ENCODE measurements around the gene CHMP6. TPM values are rescaled to one million over a fixed set of nuclear protein-coding genes. Genes with fewer than 3 reads are reported as not detected.

Gene CHMP6
- polyA plus RNA-seq, 3 donors: 20.3 to 44.8 (median 44.1) TPM

DNA sequence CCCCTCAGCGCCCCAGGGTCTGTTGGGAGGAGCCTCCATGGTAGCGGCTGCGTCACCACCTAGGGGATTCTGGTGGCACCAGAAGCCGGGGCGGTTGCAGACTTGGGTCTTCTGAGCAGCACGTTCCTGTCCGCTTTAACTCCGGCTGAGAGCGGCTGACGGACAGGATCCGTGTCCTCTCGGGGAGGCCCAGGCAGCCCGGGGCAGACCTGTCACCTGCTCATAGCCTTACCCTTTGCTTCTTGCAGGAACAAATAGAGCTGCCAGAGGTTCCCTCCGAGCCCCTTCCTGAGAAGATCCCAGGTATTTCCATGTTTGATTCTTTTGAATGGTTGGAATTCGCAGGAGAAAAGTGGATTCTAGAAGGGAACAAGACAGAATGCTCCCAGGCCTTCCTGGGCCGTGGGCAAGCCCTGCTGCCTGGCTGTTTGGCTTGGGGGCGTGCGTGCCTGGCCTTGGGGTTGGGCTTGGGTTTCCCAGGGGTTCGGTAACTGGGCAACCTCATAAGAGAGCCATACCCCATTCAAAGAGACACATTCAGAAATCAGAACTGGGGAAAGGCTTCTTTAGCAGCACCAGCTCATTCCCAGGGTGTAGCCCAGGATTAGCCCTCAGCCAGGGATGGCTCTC is 6.6 kb downstream of the CHMP6 start:
- peaks cover 53 to 65% of the 10 kb centered on the region in 2 donors for H3K36me3 Mint-ChIP-seq
- H3K27me3 Mint-ChIP-seq (ENCODE audit: low read depth in 3 of 3): peaks cover 17 to 23% (median 20%) of the 10 kb centered on the region in 3 donors
- DNase-seq: no peak
- Histone ChIP-seq H3K79me2 (ENCODE audit: insufficient read depth, low read length) (peaks cover 5% of the 10 kb centered on the region), H3K36me3 (replicated peaks in 1 of 2; ENCODE audit: control insufficient read depth in 1 of 2, insufficient read depth in 2 of 2, low read length in 2 of 2) (peaks cover 56 to 57% of the 10 kb centered on the region in 2 donors), H3K4me1 (ENCODE audit: control insufficient read depth in 1 of 2, insufficient read depth in 2 of 2, low read length in 2 of 2) (peaks cover 6 to 9% of the 10 kb centered on the region in 2 donors), H4K20me1 (ENCODE audit: insufficient read depth, low read length) (peaks cover 14% of the 10 kb centered on the region), H3K4me3 (replicated peaks in 1 of 3; ENCODE audit: low read depth in 2 of 3, low read length in 3 of 3) (no peak overlapping the region), H3K9ac (ENCODE audit: insufficient read depth, low read length, poor library complexity, severe bottlenecking) (no peak overlapping the region), H3K9me3 (replicated peaks in 1 of 2; ENCODE audit: control insufficient read depth in 1 of 2, insufficient read depth in 1 of 2, low read length in 2 of 2) (no peaks in the 10 kb centered on the region), H3K27ac (ENCODE audit: low read depth in 1 of 2, low read length in 2 of 2) (no peak overlapping the region), H3K27me3 (ENCODE audit: control insufficient read depth in 2 of 2, insufficient read depth in 2 of 2, low read length in 2 of 2) (peaks cover 5 to 20% of the 10 kb centered on the region in 2 donors), H3K4me2 (replicated peaks; ENCODE audit: extremely low read depth, low read length, poor library complexity, severe bottlenecking) (no peak overlapping the region), H2AFZ (ENCODE audit: insufficient read depth, low read depth, low read length, poor library complexity, severe bottlenecking) (no peak overlapping the region)
- intact Hi-C loops (cut with micrococcal nuclease): no loop called here
- peaks cover 0 to 7% (median 0%) of the 10 kb centered on the region in 7 donors for H3K9me3 Mint-ChIP-seq
- TF ChIP-seq, protein P1, sequence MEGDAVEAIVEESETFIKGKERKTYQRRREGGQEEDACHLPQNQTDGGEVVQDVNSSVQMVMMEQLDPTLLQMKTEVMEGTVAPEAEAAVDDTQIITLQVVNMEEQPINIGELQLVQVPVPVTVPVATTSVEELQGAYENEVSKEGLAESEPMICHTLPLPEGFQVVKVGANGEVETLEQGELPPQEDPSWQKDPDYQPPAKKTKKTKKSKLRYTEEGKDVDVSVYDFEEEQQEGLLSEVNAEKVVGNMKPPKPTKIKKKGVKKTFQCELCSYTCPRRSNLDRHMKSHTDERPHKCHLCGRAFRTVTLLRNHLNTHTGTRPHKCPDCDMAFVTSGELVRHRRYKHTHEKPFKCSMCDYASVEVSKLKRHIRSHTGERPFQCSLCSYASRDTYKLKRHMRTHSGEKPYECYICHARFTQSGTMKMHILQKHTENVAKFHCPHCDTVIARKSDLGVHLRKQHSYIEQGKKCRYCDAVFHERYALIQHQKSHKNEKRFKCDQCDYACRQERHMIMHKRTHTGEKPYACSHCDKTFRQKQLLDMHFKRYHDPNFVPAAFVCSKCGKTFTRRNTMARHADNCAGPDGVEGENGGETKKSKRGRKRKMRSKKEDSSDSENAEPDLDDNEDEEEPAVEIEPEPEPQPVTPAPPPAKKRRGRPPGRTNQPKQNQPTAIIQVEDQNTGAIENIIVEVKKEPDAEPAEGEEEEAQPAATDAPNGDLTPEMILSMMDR (IDR thresholded peaks at IDR 0.05): no peak
- H3K4me3 Mint-ChIP-seq: no peak overlapping the region
- 97% methylated on average over 14 of the region's 19 CpGs for WGBS (ENCODE audit: insufficient coverage)
- H3K4me1 Mint-ChIP-seq: peaks cover 17% of the 10 kb centered on the region
- no peak overlapping the region for H3K27ac Mint-ChIP-seq

DNA sequence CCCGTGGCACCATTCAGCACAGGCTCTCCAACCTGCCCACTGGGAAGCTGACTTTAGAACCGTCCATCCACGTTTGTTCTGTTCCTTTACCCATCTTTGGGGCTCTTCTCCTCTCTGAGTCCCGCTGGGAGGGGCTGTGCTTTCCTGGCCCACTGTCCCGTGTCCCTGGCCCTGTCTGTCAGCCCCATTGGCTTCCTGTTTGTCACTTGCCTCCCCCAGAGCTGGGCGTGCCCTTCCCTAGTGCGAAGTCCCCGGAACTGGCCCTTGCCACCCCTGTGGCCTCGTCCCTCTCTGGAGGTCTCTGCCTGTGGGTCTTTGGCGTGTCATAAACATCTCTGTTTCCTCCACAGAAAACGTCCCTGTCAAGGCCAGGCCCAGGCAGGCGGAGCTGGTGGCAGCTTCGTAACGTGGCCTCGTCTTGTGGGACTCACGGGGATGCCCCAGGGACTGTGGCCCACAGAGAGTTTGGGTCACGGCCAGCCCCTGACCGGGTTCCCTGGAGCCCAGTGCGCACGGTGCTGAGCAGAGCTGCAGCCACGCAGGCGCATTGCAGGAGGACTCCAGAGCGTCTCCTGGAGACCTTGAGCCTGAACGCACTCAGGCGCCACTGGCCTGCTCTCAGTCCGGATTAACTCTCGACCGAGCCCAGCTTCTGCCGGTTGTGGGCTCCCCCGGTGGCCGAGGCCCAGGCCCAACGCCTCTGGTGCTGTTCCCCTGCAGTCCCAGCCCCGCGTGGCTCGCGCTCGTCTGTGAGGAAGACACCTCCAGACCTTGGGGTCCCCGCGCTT is 7.3 kb downstream of the CHMP6 start:
- H3K27ac ChIP-seq (ENCODE audit: low read depth in 1 of 2, low read length in 2 of 2): no peak overlapping the region
- DNase-seq: no peak
- TF ChIP-seq, protein P1 (IDR thresholded peaks at IDR 0.05): no peak
- peaks cover 51 to 62% of the 10 kb centered on the region in 2 donors for H3K36me3 Mint-ChIP-seq
- H3K4me3 Mint-ChIP-seq: no peak overlapping the region
- peaks cover 0 to 11% (median 0%) of the 10 kb centered on the region in 7 donors for H3K9me3 Mint-ChIP-seq
- H3K27me3 Mint-ChIP-seq (ENCODE audit: low read depth in 3 of 3): peaks cover 22 to 30% (median 26%) of the 10 kb centered on the region in 3 donors
- H3K9ac ChIP-seq (ENCODE audit: insufficient read depth, low read length, poor library complexity, severe bottlenecking): no peak overlapping the region
- H3K27ac Mint-ChIP-seq: peak overlapping the region in 2 of 7 donors; percentile 20 to 54
- peaks cover 7 to 27% of the 10 kb centered on the region in 2 donors for H3K27me3 ChIP-seq (ENCODE audit: control insufficient read depth in 2 of 2, insufficient read depth in 2 of 2, low read length in 2 of 2)
- no peak overlapping the region for H3K4me3 ChIP-seq (replicated peaks in 1 of 3; ENCODE audit: low read depth in 2 of 3, low read length in 3 of 3)
- peaks cover 5 to 9% of the 10 kb centered on the region in 2 donors for H3K4me1 ChIP-seq (ENCODE audit: control insufficient read depth in 1 of 2, insufficient read depth in 2 of 2, low read length in 2 of 2)
- H2AFZ ChIP-seq (ENCODE audit: insufficient read depth, low read depth, low read length, poor library complexity, severe bottlenecking): no peak overlapping the region
- H3K36me3 ChIP-seq (replicated peaks in 1 of 2; ENCODE audit: control insufficient read depth in 1 of 2, insufficient read depth in 2 of 2, low read length in 2 of 2): peaks cover 56 to 57% of the 10 kb centered on the region in 2 donors
- no peak overlapping the region for H3K4me2 ChIP-seq (replicated peaks; ENCODE audit: extremely low read depth, low read length, poor library complexity, severe bottlenecking)
- H4K20me1 ChIP-seq (ENCODE audit: insufficient read depth, low read length): peaks cover 9% of the 10 kb centered on the region
- WGBS (ENCODE audit: insufficient coverage): 91% methylated on average over 39 of the region's 39 CpGs
- H3K9me3 ChIP-seq (replicated peaks in 1 of 2; ENCODE audit: control insufficient read depth in 1 of 2, insufficient read depth in 1 of 2, low read length in 2 of 2): no peaks in the 10 kb centered on the region
- intact Hi-C loops (cut with micrococcal nuclease): no loop called here
- H3K79me2 ChIP-seq (ENCODE audit: insufficient read depth, low read length): no peaks in the 10 kb centered on the region
- peaks cover 18% of the 10 kb centered on the region for H3K4me1 Mint-ChIP-seq

All from CD14-positive monocyte (primary cell).